ENCODE measurements around the gene KIAA1614.

Gene KIAA1614

DNA sequence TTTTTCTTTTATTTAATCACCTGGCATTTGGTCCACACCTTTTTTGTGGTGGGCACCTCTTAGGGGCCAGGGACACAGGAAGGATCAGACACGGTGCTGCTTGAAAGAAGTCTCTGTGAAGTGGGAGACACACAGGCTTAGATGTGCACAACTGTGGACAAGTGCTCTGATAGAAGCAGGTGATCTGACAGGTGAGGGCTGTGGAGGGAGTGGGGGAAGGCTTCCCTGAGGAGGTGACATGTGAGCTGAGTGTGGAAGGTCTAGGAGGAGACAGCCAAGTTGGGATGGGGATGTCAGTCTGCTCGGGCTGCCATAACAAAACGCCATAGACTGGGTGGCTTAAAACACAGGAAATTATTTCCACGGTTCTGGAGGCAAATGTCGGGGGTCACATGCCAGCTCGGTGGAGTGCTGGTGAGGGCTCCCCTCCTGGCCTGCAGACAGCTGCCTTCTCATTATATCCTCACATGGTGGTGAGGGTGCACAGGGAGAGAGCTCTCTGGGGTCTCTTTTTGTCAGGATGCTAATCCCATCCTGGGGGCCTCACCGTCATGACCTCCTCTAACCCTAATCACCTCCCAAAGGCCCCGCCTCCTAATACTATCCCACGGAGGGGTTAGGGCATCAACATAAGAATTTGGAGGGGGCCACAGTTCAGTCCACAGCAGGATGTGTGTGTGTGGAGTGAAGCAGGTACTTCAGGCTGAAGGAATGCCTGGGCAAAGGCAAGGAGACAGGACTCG lies 5.2 kb upstream of the KIAA1614 start:
- DNase-seq (ENCODE audit: low spot score) = no peak

DNA sequence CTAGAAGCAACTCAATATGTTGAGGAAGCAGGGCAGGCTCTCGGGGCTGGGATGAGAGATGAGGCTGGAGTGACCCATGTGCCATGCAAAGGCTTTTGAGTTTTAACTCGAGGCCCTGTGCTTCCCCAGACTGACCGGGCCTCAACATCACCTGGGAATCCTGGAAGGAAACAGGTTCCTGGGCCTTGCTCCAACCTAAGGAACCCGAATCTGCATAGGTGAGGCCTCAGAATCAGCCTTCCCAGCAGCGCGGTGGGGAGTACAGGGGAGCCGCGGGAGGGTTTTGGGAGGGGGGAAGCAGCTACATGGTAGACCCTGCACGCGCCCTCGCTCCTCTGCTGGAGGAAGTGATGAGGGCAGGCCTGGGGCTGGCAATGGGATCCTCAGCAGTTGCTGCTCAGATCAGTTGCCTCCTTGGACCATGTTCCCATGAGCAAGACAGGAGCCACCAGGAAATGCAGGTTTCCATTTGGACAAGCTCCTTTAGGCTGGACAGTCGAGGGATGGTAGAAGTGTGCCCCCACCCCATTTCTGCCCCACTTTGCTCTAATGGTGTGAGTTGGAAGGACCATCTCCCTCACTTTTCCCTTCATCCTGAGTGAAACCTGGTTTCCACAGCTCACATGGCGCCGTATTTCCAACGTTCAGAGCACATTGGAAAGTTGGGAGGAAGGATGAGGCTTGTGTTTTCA lies 4.5 kb upstream of the KIAA1614 start:
- DNase-seq (ENCODE audit: low spot score) = no peak

DNA sequence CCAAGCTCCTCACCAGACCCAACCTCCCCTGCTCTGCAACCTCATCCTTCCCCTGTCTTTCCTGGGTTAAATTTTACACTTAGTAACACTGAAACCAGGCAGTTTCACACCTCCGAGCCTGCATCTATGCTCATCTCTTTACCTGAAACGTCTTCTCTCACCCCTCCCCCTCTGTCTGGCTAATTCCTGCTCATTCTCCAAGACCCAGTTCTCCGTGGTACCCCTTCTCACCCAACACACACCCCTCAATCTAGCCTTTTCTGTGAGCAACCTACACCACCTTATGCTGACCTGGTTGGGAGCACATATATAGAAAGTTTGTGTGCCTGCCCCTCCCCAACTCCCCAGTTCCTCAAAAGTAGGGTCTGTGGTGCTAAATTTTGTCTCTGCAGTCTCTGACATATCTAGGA lies 3.7 kb upstream of the KIAA1614 start:
- no peak for DNase-seq (ENCODE audit: low spot score)

DNA sequence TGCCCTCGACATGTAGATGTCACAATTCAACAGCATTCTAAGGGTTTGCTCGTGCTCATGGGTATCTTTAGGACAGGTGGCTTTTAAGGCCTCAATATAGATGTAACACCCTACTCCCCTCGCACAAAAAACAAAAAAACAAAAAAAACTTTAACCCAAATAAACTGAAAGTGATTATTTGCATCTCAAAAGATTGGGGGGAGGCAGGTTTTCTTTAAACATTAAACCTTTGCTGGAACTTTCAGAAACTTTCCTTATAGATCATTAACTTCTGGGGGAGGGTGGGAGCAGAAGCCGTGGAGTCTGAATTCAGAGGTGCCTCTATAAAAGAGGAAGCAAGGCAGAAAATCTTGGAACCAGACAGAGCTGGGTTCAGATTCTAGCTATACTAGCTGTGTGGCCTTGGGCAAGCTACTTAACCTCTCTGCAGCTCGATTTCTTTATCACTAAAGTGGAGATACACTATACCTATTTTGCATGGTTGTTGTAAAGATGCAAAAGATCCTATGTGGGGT lies 3.2 kb upstream of the KIAA1614 start:
- no peak for DNase-seq (ENCODE audit: low spot score)

DNA sequence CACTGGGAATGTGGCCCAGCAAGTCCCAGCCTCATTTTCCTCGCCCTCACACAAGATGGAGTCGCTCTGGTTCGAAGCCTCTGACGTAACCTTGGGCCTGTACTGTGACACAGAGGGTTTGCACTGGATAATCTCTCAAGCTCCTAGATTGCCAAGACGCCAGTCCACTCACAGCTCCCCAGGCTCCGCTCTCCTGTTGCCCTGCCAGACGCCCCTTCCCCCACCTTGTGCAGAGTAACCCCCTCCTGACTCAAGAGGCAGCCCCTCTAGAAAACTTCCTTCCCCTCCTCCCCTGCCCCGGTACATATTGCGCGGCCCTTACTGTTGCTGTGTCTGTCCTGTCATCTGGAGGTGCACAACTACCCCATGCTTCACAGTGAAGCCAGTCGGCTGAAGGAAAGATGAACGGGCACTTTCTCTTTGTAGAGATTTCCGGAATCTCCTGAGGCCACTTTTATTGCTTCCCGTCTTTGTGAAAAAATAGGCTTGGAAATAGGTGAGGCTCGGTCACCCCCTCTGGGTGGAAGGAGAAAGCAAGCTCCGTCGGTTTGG lies 981 bp upstream of the KIAA1614 start:
- no peak for DNase-seq (ENCODE audit: low spot score)

DNA sequence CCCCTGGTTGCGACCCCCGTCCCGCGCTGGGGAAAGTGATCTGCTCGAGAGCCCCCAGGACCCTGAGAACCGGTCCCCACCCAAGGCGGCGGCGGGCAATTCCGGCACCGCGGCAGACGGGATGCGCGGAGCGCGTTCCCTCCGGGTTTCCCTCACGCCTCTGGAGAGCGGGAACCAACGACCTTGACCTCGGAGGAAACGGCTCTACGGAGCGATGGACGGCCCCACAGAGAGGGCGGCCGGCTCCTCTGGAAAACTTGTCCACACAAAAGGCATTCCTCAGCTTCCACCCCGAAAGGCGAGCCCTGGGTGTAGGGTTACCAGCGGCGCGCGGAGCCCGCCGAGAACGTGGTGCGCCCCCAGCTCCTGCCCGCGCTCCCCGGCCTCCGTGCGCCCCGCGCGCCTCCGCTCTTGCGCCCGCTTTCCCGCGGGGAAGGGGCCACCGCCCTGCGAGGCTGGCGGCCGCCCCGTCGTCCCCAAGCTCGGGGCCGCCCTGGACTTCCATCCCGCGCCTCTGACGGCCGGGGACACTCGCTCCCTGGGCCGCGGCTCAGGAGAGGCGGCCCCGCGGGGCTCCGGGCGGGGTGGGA lies 391 bp upstream of the KIAA1614 start:
- no peak for DNase-seq (ENCODE audit: low spot score)

DNA sequence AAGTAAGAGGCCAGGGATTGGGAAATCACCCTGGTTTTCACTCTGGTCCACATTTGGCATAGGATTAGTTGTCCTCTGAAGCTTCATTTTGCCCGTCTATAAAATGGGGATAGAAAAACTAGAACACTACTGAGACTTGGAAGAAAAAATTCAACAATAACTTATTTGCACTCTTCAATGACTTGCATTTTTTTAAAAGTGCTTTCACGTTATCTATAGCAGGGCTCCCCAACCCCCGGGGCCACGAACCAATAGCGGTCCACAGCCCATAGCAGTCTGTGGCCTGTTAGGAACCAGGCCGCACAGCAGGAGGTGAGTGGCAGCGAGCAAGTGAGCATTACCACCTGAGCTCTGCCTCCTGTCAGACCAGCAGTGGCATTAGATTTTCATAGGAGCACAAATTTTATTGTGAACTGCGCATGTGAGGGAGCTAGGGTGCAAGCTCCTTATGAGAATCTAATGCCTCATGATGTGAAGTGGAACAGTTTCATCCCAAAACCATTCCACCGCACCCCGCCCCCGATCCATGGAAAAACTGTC lies 2.8 kb downstream of the KIAA1614 start:
- DNase-seq (ENCODE audit: low spot score) = no peak

DNA sequence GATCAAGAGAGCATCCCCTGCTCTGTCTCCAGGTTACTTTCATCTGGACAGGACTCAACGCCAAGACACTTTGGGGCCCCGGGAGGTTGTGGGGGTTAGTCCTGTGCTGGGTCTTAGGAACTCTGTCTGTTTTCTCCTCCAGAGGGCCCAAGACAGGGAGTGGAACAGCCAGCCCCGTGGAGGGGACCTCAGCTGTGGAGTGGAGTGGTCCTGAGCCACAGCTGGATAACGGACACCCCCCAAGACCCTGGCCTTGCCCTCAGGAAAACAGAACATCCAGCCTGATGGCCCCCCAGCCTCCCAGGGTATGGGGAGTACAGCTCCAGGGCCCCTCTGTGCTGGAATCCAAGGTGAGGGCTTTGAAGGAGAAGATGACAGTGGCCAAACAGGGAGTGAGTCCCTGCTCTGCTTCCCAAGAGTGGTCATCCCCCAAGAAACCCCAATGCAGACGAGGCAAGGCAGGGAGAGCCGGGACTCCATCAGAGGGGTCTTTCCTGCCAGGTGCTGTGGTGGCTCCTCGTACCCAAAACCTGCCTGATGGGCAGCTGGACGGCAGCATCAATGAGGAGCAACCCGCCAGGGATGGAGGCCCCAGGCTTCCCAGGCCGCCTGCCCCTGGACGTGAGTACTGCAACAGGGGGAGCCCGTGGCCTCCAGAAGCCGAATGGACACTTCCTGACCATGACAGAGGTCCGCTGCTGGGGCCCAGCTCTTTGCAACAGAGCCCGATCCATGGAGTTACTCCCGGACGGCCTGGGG lies 3.5 kb downstream of the KIAA1614 start:
- DNase-seq (ENCODE audit: low spot score) = no peak

DNA sequence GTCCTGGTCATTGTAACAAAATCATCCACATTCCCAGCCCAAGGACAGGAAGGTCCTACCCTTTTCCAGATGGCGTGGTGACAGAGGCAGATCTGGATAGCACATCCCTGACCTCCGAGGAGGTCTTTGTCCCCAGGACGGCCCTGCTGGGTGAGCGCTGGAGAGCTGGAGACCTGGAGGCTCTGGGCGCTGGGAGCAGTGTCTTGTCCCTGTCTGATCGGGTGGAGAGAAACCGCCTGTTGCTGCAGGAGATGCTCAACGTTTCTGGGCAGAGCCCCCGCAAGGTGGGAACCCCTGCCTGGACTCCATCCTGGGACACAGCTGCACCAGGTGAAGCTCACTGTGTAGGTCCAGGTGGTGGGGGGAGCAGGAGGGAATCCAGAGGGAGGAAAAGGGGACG lies 4.1 kb downstream of the KIAA1614 start:
- no peak for DNase-seq (ENCODE audit: low spot score)

DNA sequence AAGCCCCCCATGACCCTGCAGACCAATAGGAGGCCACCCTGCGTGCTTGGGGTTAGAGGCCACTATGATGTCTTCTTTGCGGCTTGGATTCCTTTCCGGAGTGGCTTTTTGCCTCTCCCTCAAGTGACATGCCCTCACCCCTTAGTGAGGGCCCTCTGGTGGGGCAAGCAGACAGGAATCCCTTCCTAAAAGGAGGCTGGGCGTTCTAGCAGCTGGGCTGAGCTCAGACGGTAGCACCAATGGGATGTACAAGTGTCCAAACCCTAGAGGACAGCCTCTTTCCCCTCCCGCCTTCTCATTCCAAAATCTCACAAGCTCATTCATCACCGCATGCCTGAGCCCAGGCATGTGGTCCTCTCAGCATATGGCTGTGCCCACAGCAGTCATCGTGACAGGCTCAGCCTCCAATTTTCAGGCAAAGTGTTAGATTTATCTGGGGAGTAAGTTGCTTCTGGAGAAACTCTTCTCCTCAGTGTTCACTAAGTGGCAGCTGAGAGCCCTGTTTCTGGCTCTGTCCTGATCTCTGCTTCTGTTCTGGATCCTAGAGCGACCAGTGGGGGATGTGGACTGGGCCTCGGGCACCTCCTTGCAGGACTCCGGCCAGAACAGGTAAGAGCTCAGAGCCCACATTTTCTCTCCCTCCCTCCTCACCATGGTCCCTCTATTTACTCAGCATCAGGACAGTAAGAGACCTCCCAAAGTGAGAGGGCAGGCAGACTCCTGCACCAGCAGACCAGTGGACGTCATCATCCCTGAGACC lies 4.8 kb downstream of the KIAA1614 start:
- DNase-seq (ENCODE audit: low spot score) = no peak

DNA sequence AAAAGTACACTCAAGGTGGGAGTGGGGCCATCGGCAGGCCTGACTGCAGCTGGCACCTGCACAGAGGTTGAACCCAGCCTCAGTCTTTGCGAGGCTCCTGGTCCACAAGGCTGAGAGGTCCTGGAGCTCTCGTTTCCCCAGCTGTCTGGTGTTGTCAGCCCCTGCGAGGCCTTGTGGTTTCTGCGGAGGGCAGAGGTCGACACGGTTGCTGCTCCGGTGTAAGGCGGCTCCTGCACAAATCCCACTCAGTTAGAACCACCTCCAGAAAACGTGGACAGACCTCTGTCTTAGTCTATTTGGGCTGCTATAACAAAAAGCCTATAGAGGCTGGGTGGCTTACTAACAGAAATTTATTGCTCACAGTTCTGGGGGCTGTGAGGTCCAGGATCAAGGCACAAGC lies 5.8 kb downstream of the KIAA1614 start:
- no peak for DNase-seq (ENCODE audit: low spot score)

DNA sequence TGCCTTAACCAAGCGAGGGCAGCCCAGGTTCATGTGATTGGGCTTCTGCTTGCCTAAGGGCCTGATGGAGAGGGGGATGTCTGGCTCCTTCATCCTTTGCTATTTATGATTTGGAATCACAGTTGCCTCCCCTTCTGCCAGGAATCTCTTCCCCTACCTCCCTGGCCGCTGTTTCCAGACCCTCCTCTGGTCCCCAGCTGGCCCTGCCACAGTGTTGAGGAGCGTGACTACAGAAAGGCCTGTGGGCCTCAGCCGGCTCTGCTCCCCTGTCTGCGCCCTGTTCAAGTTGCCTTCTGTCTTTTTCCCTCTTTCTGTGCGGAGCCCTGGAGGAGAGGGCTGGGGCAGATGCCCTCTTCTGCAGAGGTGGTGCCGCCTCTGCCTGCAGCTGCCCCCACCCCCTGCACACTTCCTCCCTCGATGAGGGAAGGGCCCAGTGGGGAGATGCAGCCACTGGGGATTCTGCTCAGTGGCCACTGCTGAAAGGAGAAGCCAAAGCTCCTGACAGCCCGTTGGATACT lies 6.5 kb downstream of the KIAA1614 start:
- no peak for DNase-seq (ENCODE audit: low spot score)

DNA sequence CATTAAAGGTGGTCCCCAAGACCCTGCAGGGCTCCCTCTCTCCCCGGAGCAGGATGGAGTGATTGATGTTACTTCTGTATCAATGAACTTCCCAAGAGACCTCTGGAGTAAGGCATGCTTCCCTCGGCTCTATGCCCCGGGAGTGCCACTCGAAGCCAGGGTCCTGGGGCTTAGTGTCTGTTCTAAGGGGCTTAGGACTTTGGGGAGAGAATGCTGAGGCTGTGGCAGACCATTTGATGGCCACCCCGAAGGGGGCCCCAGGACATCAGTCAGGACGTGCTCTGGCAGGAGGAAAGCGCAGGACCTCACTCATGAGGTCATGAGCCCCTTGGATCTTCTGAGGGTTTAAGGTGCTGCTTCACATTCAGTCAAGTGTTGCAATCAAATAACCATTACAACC lies 7.5 kb downstream of the KIAA1614 start:
- DNase-seq (ENCODE audit: low spot score) = no peak

DNA sequence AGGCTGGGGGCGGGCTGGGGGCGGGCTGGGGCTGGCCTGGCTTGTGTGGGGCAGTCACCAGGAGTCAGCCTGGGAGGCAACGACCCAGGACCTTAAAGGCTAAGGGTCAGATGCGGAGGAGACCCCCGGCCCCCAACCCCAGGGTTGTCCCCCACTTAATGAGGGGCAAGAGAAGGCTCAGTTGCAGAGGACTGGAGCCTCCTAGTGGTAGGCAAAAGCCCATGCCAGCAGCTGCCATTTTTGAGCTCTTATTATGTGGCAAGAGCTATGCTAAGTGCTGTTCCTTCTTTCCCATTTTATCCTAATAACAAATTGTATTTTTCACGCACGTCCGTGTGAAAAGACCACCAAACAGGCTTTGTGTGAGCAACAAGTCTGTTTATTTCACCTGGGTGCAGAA lies 8.0 kb downstream of the KIAA1614 start:
- DNase-seq (ENCODE audit: low spot score) = no peak

DNA sequence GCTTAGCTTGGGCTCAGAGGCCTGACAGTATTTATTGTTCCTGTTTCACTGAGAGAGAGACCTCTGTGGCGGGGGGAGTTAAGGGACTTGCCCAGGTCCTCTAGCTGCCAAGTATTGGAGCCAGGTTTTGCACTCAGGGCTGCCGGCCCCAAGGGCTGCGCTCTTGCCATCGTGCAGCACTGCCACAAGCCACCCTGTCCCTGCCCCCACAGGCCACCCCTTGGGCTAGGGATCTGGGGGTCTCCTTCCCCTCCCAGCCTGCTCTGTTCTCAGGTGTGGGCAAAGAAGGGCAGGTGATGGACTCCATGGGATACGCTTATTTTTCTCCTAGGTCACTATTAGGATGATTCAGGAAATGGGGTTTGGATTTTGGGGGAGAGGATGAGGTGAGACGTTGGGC lies 8.7 kb downstream of the KIAA1614 start:
- DNase-seq (ENCODE audit: low spot score) = no peak

DNA sequence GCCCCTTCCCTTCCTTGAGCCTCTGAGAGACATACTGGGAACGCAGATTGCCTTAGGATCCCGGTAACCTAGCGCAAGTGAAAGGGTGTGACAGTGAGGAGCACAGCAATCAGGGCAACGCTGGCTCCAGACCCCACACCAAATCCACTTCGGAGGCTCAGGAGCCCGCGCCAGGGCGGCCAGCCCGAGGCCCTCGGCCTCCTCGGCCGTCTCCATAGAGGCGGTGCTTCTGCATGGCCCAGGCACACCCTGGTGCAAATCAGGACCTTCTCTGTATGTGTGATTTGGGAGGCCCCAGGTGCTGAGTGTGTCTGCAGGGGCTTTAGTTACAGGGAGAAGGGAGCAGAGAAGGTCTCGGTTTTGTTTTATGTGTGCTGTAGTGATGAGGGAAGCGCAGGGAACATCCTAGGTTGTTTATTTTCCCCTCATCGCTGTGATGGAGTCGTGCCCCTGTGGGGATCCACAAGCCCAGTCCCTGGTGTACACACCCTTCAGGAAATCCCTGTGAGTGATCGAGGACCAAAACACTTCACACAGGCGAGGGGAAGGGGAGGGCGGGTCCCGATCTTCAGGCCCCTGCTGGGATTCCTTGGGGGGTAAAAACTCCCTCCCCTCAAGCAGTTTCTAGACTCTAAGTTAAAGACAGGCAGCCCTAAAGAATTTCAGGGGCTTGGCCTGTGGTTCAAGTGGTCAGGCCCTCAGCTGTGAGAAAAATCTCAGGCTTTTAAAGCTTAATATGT lies 9.4 kb downstream of the KIAA1614 start:
- DNase-seq (ENCODE audit: low spot score) = no peak

DNA sequence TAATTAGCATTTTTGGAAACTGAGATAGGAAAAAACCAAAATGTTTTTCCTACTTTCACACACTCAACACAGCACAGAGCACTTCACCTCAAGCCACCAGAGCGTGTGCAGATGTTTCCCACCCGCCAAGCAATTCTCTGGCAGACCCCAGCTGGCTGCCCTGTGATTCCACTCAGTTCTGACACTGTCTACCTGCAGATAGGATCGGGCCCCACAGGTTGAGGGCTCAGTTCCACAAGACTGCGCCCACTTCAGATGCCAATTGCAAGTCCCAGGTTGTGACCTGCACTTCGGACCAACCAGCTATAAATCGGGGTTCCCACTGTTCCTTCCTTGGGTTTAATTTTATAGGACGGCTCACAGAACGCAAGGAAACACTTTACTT lies 9.9 kb downstream of the KIAA1614 start:
- no peak for DNase-seq (ENCODE audit: low spot score)

DNA sequence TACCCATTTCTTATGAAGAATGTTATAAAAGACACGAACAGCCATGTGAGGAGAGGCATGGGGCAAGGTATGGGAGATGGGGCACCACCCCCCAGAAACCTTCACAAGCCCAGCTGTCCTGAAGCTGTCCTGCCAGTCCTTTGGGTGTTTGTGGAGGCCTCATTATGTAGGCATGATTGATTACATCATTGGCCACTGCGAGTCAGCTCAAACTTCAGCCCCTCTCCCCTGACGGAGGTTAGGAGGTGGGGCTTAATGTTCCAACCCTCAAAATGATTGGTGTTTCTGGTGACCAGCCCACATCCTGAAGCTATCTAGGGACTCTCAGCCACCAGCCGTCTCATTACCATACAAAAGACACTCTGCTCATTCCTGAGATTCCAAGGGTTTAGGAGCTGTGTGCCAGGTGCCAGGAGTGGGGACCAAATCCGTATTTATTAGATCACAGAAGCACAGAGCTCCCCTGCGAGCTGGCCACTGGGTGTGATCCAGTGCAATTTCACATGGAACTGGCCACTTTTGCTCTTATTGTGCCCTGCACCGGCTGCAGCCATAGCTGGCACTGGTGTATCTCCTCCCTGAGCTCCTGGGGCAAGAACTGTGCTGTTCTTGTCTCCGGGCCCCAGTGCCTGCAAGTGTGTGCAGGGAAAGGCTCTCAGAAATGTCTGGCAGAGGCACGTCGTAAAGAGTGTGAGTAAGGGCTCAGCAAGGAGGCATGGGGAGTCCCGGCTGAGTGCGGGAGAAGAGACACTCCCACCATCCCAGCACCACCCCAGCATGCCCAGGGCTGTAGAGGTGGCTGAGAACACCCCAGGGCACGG lies 10.5 kb downstream of the KIAA1614 start:
- no peak for DNase-seq (ENCODE audit: low spot score)

DNA sequence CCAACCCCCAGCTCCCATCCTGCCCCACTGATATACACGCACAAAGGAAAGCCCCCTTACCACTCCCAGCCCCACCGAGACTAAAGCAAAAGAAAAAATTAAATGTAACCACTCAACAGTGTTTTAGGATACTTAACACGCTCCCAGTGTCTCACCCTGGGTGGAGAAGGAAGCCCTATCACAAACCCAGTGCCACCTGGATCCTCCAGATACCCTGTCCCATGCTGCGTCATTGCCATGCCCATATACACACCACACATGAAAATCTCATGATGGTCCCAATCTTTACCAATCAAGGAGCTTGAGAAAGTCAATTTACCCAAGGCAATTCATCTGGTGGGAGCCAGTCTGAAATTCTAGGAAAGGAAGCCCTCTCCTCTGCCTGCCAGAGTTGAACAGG lies 11.2 kb downstream of the KIAA1614 start:
- no peak for DNase-seq (ENCODE audit: low spot score)
